Raji (cell line): ENCODE data around the gene C1orf174.

Source experiments
- POLR2A ChIP-seq: IDR thresholded peaks from 2 replicates; pipeline ENCODE4 v1.6.1; 2011; ENCODE audit warnings: low read depth, low read length, control low read depth; ENCODE audit not compliant: insufficient read depth

The C1orf174 gene

GRCh38 chr1:3900150-3900968 lies at the start of gene C1orf174:
Gene C1orf174, minus strand, starts transcription at chr1:3900272. Its CDS starts 86 bp downstream, at chr1:3900186.
- TF ChIP-seq POLR2A, result peak; percentile 80

- no peak for TF ChIP-seq POLR2A
Measured at GRCh38 chr1:3948344-3948743, 48.3 kb upstream of the C1orf174 start.

GRCh38 chr1:3945916-3946840 lies 46.1 kb upstream of the C1orf174 start:
- no peak for TF ChIP-seq POLR2A

GRCh38 chr1:3945222-3945621 lies 45.1 kb upstream of the C1orf174 start:
- TF ChIP-seq POLR2A, result no peak

- TF ChIP-seq POLR2A, result no peak
Measured at GRCh38 chr1:3944578-3945125, 44.6 kb upstream of the C1orf174 start.

GRCh38 chr1:3943806-3944577 lies 43.9 kb upstream of the C1orf174 start:
- TF ChIP-seq POLR2A, result no peak

GRCh38 chr1:3943123-3943431 lies 43.0 kb upstream of the C1orf174 start:
- no peak for TF ChIP-seq POLR2A

- no peak for TF ChIP-seq POLR2A
Measured at GRCh38 chr1:3942416-3943122, 42.5 kb upstream of the C1orf174 start.

GRCh38 chr1:3940754-3941345 lies 40.8 kb upstream of the C1orf174 start:
- no peak for TF ChIP-seq POLR2A

- TF ChIP-seq POLR2A, result no peak
Measured at GRCh38 chr1:3940081-3940753, 40.1 kb upstream of the C1orf174 start.

GRCh38 chr1:3939242-3940080 lies 39.4 kb upstream of the C1orf174 start:
- no peak for TF ChIP-seq POLR2A

GRCh38 chr1:3932156-3932919 lies 32.3 kb upstream of the C1orf174 start:
- no peak for TF ChIP-seq POLR2A
